Muscle layer of duodenum (tissue), 2 donors: Measurements from ENCODE around the gene GABRG3.
"Not testable (repeated sequence)": the region's sequence is repeated elsewhere in the genome, so short reads cannot be mapped to it uniquely, and the experiment has no call there.

Experiments
- H3K27ac ChIP-seq: one replicate; pipeline ENCODE4 v1.7.0; 2013; ENCODE audit warnings: mild to moderate bottlenecking, low read length
- H3K27me3 ChIP-seq: one replicate; pipeline ENCODE4 v1.7.0; 2013; ENCODE audit warnings: low read depth, mild to moderate bottlenecking, control low read depth, low read length
- H3K36me3 ChIP-seq, 2 donors: one replicate each; pipeline ENCODE4 v1.7.0; 2013; ENCODE audit warnings: low read length in 2 of 2, control low read depth in 1 of 2, mild to moderate bottlenecking in 1 of 2; ENCODE audit not compliant: insufficient read depth in 2 of 2, control insufficient read depth in 1 of 2
- H3K4me1 ChIP-seq, 2 donors: one replicate each; pipeline ENCODE4 v1.7.0; 2013; ENCODE audit warnings: low read length in 2 of 2, mild to moderate bottlenecking in 2 of 2, control low read depth in 1 of 2, moderate library complexity in 1 of 2; ENCODE audit not compliant: insufficient read depth in 2 of 2, control insufficient read depth in 1 of 2
- H3K4me3 ChIP-seq, 2 donors: one replicate each; pipeline ENCODE4 v1.7.0; 2013; ENCODE audit warnings: low read length in 2 of 2, low read depth in 1 of 2, mild to moderate bottlenecking in 1 of 2
- H3K9me3 ChIP-seq, 2 donors: one replicate each; pipeline ENCODE4 v1.7.0; 2013; ENCODE audit warnings: low read length in 2 of 2, control low read depth in 1 of 2, mild to moderate bottlenecking in 1 of 2; ENCODE audit not compliant: control insufficient read depth in 1 of 2
- donor health status: healthy.

Gene GABRG3

DNA sequence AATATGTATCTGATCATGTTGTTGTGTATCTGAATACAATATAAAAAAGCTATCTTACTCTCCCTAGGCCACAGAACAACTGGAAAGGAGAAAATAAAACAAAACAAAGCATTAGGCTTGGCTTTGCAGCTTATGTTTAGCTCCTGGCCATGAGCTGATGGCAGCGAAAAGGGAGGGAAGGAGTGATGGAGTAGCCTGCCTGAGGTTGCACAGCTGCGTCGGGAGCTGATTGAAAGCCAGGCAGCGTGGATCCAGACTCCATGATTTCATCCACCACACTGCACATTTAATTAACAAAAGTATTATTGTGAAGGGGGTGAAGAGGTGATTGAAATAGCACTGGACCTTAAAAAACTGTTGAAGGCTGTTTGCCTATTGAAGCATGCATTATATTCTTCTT lies 212.2 kb downstream of the GABRG3 start:
- H3K9me3 ChIP-seq: peaks cover 0 to 2% of the 10 kb centered on the region in 2 donors
- no peaks in the 10 kb centered on the region for H3K4me1 ChIP-seq
- no peaks in the 10 kb centered on the region for H3K36me3 ChIP-seq
- H3K27me3 ChIP-seq: no peaks in the 10 kb centered on the region
- no peak overlapping the region for H3K4me3 ChIP-seq
- H3K27ac ChIP-seq: no peak overlapping the region

DNA sequence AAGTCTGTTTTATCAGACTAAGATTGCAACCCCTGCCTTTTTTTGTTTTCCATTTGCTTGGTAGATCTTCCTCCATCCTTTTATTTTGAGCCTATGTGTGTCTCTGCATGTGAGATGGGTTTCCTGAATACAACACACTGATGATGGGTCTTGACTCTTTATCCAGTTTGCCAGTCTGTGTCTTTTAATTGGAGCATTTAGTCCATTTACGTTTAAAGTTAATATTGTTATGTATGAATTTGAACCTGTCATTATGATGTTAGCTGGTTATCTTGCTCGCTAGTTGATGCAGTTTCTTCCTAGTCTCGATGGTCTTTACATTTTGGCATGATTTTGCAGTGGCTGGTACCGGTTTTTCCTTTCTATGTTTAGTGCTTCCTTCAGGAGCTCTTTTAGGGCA lies 220.5 kb downstream of the GABRG3 start:
- not testable (repeated sequence) for H3K27me3 ChIP-seq, H3K36me3 ChIP-seq, H3K27ac ChIP-seq, H3K9me3 ChIP-seq, H3K4me3 ChIP-seq, H3K4me1 ChIP-seq

DNA sequence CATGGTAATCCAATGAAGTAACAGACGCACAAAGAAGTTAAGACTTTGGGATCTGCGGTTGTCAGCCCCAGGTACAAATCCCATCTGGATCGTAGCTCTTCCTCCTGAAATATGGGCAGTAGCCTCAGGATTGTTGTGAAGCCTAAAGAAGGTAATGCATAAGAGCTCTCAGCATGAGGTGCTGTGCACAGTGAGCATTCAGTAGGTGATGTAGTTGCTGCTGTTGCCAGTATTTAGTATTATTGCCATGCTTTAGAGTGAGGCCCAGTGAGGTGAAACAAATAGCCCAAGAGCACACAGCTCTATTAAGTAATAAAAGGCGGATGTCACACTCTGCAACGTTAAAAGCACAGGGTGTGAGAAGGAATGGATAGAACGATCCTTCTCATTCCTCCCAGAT lies 225.7 kb downstream of the GABRG3 start:
- Histone ChIP-seq H3K27ac (no peak overlapping the region), H3K4me1 (no peaks in the 10 kb centered on the region), H3K9me3 (no peaks in the 10 kb centered on the region), H3K4me3 (no peak overlapping the region), H3K27me3 (no peaks in the 10 kb centered on the region), H3K36me3 (no peaks in the 10 kb centered on the region)

DNA sequence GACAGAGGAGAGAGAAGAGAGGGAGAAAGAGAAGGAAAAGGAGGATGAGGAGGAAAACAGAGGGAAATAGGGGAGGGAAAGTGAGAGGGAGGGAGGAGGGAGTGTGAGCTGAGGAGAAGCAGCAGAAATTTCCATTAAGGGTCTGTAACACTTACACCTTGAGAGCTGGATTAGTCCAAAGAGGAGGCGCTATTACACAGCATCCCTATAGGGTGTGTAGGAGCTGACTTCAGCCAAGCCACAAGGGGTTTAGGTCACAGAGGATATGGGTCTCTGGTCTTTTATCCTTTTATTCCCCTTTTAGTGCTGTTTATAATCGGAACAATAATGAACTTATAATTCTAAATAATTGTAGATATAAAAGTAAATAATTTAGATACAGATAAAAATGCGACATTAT lies 230.4 kb downstream of the GABRG3 start:
- Histone ChIP-seq H3K36me3 (no peaks in the 10 kb centered on the region), H3K4me3 (no peak overlapping the region), H3K27ac (no peak overlapping the region), H3K27me3 (no peaks in the 10 kb centered on the region), H3K4me1 (no peaks in the 10 kb centered on the region), H3K9me3 (no peaks in the 10 kb centered on the region)

DNA sequence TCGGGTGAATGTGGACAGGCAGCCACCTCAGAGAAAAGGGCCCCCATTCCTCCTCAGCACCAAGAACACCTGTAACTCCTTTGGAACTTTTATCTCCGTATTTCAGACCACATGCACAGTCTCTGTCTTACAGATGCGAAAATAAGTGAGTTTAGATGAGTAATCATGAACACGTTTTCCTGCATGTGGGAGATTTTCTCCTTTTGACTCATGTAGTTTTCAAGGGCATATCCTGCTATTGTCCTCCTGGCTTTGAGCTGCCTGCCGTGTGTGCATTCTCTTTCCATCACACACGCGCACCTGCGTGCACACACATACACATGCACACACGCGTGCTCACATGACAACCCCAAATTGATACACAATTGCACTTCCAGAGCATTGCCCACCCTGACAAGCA lies 239.2 kb downstream of the GABRG3 start:
- Histone ChIP-seq H3K27ac (no peak overlapping the region), H3K36me3 (no peaks in the 10 kb centered on the region), H3K9me3 (no peaks in the 10 kb centered on the region), H3K4me3 (no peak overlapping the region), H3K27me3 (no peaks in the 10 kb centered on the region), H3K4me1 (no peaks in the 10 kb centered on the region)

DNA sequence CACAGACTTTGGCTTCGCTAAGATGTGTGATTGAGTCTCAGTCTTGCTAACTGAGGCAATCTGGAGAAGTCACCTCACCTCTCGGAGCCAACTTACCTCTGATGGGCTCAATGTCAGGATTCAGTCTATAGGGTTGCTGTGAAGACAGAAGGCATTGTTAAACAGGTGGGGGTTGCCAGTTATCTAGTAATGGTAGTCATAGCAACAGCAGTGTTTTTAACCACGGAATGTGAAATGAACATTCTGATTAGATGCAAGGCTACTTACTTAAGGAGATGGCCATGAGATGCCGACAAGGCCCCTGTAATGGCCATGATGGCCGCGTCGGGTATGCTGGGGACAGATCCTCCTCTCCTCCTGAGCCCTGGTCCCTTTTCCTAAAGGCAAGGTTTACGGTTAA lies 243.1 kb downstream of the GABRG3 start:
- Histone ChIP-seq H3K4me1 (no peaks in the 10 kb centered on the region), H3K27me3 (no peaks in the 10 kb centered on the region), H3K36me3 (no peaks in the 10 kb centered on the region), H3K27ac (no peak overlapping the region), H3K4me3 (no peak overlapping the region), H3K9me3 (no peaks in the 10 kb centered on the region)

DNA sequence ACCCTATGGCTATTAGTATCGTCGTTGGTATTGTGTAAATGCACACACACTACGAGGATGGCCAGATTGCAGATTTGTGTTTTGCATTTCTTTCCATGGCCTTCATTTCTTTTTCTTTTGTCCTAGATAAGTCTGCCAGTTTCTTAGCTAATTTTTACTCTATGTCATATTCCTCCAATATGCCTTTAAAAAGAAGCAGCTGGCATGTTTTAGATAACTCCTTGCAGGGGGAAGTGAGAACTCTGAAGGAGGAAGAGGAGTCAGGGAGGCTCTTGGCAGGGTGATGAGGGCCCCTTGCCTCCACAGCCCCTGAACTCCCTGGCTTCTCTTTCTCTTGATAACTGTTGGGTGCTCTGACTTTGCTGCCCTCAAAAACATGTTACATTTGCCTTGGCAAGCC lies 244.0 kb downstream of the GABRG3 start:
- Histone ChIP-seq H3K4me3 (no peak overlapping the region), H3K27ac (no peak overlapping the region), H3K4me1 (no peaks in the 10 kb centered on the region), H3K36me3 (no peaks in the 10 kb centered on the region), H3K9me3 (no peaks in the 10 kb centered on the region), H3K27me3 (no peaks in the 10 kb centered on the region)

DNA sequence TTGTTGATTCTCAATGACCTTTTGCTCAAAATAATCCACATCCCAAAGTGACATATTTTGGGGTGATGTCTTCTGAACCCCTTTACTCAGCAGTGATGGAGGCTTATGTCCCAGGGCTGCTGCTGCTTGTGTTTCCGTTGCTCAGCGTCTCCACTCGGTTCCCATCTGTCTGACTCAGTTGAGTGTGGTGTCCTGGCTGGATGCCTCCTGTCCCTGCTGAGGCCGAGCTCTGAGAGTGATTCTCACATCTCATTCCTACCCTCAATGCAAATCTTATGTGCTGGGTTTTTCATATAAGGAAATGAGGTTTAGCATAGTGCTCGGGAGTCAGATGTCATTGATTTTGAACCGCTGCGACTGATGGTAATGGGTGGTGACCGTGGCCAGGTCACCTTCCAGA lies 247.4 kb downstream of the GABRG3 start:
- H3K27me3 ChIP-seq: no peaks in the 10 kb centered on the region
- H3K27ac ChIP-seq: no peak overlapping the region
- no peak overlapping the region for H3K4me3 ChIP-seq
- H3K4me1 ChIP-seq: no peaks in the 10 kb centered on the region
- H3K9me3 ChIP-seq: no peaks in the 10 kb centered on the region
- no peaks in the 10 kb centered on the region for H3K36me3 ChIP-seq

DNA sequence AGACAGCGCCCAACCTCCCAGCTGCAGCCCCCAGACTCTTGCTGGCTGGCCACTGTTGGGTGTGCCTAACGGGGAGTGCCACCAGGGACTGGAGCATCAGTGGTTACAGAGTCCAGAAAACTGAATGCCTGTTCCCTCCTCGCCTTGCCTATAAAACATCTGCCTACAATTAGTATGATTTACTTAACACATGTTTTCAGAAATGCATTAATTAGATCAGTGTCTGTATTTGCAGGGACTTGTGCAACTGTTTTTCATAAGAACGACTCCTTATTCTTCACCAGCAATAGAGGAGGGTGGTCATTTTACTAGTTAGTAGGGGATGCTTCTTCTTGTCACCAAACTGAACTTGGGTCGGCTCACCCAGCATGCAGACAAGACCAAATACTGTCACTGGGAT lies 248.7 kb downstream of the GABRG3 start:
- no peak overlapping the region for H3K4me3 ChIP-seq
- H3K27me3 ChIP-seq: no peaks in the 10 kb centered on the region
- H3K4me1 ChIP-seq: no peaks in the 10 kb centered on the region
- H3K27ac ChIP-seq: no peak overlapping the region
- no peaks in the 10 kb centered on the region for H3K36me3 ChIP-seq
- H3K9me3 ChIP-seq: no peaks in the 10 kb centered on the region

DNA sequence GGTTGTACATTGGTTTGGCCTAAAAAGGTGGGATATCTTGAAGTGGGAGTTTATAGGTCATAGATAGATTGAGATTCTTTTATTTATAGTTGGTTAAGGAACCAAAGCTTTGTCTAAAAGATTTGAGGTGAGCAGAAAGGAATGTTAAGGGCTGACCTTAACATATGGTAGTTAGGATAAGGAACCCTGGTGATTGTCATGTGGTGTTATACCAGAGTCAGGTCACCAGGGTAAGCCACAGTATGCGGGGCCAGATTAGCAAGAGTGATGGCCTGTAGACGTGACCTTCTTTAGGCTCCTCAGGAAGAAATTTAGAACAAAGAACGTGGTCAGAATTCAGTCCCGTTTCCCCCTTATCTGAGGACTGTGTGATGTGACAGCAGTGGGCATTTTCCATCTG lies 249.2 kb downstream of the GABRG3 start:
- no peaks in the 10 kb centered on the region for H3K4me1 ChIP-seq
- H3K36me3 ChIP-seq: no peaks in the 10 kb centered on the region
- no peaks in the 10 kb centered on the region for H3K27me3 ChIP-seq
- H3K27ac ChIP-seq: no peak overlapping the region
- peaks cover 0 to 4% of the 10 kb centered on the region in 2 donors for H3K9me3 ChIP-seq
- no peak overlapping the region for H3K4me3 ChIP-seq

DNA sequence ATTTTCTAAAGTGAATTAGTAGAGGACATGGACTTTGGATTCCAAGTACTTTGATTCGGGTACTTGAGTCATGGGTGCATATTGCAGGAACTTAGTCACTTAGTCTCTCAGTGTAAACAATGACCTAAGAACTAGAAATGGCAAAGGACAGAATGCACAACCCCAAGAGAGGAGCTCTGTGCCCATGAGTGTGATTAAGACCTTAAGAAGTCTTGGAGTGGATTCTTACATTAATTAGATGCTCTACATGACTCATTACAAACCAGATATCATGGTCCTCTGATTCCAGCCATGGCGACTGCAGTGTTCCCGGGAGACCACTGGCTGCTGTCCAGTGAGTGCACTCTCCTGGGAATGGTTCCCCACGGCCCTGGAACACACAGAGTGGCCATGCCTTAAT lies 251.5 kb downstream of the GABRG3 start:
- Histone ChIP-seq H3K4me1 (no peaks in the 10 kb centered on the region), H3K27me3 (no peaks in the 10 kb centered on the region), H3K9me3 (peaks cover 0 to 6% of the 10 kb centered on the region in 2 donors), H3K36me3 (no peaks in the 10 kb centered on the region), H3K4me3 (no peak overlapping the region), H3K27ac (no peak overlapping the region)

DNA sequence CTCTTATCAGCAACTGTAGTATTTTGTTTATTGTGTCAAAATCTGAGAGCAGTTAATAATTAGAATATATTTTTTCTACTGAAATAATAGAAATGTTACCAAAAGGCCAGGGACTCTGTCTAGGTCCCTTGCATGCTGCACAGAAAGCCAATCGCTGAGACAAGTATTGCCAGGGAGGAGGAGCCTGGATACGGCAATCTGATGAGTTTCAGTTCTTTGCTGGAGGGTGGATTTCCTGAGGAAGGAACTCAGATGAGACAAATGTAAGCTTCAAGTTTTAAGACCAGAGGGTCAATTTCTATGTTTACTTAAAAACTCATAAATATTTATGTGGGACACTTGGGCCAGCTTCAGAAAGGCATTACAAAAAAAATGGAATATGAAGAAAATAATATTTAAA lies 252.2 kb downstream of the GABRG3 start:
- Histone ChIP-seq H3K9me3 (peaks cover 0 to 6% of the 10 kb centered on the region in 2 donors), H3K4me1 (no peaks in the 10 kb centered on the region), H3K4me3 (no peak overlapping the region), H3K27ac (no peak overlapping the region), H3K36me3 (no peaks in the 10 kb centered on the region), H3K27me3 (no peaks in the 10 kb centered on the region)
